Dermis blood vessel endothelial cell (primary cell): ENCODE data around the gene TTLL6. TPM values are rescaled to one million over a fixed set of nuclear protein-coding genes. Genes with fewer than 3 reads are reported as not detected.
"Not testable (repeated sequence)": the region's sequence is repeated elsewhere in the genome, so short reads cannot be mapped to it uniquely, and the experiment has no call there.

Experiments used
- DNase-seq: peaks from one replicate; pipeline ENCODE4 v3.0.0; 2010
- total RNA-seq: library from RNA; depleted of rRNA; stranded (reverse); fragments of >200 nt; gene quantifications from 2 replicates; pipeline ENCODE4 v1.2.3, GENCODE V29; 2014

TTLL6 gene
- not detected in 2 replicates for total RNA-seq

DNA sequence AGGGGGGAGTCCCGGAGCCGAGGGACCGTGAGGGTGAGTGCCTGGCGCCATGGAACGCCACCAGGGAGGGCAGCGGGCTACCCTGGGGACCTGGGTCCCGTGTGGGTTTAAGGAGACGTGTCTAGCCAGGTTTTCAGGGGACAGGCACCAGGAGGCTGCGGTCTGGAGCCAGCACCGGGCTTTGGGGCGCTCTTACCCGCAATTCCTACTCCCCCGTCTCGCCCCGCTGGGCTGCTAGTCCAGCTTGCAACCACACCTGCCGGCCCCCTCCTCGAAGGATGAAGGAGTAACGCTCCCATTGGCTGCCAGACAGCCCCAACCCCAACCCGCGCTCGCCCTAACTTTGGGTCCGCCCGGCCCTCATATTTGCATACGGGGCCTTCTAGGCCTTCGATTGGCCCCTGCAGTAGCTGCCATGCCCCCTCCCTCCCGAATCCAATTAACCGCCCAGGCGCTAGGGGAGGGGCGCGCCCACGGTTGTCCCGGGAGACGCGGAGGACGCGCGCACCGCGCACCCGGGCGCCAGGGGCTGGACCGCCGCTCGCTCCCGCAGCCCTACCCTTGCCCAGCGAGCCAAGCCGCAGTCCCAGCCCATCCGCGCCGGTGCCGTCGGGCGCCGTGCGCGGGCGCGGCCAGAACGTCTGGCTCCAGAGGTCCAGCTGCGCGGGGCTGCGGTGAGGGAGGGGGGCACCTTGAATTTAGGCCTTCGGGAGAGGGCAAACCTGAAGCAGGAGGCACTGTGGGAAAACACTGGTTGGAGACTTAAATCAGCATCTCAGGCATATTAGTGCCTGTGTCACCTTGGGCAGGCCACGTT is at the start of gene TTLL6:
Gene TTLL6, minus strand, starts transcription at position 456 of the 817 bp plus-strand sequence. Its CDS starts 157 bp downstream, at position 299.
- DNase-seq = peak; percentile 80

DNA sequence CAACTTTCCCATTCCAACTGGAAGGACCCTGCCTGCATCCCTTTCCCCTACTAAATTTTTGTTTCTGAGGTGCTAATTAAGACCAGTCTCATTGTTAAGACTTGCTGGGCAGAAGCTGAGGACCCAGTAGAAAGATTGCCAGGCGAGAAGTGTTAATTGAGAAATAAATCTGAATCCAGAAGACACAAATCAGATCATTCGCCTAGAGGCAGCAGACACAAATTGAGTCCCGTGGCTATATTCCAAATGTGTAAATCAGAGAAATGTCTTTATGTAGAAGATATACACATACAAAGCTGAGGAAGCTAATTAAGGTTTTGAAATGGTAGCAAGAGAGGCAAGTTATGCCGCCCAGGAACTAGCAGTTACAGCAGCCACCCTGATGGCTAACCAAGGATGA is 43.4 kb upstream of the TTLL6 start:
- no peak for DNase-seq

DNA sequence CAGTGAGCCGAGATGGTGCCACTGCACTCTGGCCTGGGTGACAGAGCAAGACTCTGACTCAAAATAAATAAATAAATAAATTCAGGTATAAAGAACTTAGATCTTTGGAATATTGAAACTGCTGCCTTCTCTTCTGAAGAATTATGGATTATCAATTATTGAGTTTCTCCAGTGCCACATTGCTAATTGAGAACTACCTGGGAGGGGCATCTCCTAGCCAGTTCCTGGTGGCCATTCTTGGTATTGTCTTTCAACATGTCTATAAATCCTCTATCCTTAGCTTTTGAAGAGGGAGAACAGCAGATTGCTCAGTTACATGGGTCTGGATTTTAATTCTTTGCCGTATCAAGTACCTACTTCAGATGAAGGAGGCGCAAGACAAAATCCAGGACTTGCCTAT is 43.0 kb upstream of the TTLL6 start:
- DNase-seq = no peak

DNA sequence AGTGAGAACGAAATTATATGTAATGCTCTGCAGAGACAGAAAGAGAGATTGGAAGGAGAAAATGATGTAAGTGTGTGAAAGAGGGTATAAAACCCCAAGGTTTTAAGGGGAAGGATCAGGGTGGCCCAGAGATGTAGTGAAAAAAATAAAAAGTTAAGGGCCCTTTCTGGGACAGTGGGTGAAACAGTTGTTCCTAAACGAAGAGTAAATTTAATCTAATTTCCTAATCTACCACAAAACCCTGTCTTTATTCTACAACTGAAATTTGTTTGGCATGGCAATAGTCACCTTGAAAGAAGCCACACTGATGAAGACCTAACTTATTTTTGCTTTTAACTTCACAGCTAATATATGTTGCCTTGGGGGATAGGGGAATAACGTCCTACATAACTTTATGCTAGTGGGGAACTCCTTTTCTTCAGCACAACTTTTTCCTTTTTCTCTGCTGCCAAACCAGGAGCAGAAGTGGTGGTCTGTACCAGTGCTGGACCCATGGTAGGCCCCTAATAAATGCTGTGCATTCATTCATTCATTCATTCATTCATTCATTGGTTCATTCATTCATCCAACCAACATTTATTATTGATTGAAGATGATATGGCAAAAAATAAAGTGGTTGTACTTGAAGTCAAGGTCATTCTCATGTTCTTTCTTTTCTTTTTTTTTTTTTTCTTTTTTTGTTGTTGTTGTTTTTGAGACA is 39.2 kb upstream of the TTLL6 start:
- DNase-seq = no peak

DNA sequence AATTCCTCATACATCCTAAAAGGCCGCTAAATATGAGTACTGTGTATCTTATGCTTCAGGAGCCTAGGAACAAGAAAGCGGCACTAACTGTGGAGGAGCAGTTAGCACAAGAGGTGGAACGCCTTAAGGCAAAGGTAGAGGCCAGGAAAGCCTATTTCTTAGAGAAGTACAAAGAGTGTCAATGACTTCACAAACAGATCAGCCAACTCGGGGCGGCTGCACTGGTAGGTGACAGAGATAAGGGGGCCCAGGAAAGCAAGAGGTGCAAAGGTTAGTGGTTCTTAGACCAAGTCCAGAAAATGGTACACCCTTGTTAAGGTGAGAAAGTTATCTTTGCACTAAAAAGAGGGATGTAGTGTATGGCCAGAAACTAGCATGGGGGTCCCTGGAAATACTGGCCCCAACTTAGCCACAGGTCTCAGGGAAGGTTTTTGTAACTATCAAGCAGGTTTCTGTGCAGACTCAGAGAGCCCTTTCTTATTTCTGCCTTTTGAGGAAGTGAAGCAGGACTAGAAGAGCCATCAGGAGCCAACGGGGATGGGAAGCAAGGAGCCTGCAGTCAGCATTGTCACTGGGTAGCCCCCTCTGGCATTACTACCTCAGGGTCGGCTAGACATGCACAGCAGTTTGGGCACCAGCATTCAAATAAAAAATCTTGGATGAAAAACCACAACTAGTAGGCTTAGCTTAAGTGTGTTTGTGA is 37.9 kb upstream of the TTLL6 start:
- no peak for DNase-seq

DNA sequence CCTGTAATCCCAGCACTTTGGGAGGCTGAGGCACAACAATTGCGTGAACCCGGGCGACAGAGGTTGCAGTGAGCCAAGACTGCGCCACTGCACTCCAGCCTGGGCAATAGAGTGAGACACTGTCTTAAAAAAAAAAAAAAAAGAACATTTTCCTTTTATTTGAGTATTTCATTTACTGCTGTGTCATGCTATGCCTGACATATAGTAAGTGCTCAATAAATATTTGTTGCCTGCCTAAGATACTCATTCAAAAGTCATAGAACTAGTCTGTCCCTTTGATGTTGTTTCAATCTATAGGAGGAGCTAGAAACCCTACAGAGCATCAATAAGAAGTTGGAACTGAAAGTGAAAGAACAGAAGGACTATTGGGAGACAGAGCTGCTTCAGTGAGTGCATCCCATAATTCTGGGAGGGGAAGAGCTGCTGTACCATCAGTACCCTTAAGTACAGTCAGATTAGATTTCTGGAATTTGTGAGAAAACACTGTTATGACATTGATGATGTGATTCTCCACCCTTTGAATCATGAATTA is 33.8 kb upstream of the TTLL6 start:
- no peak for DNase-seq

DNA sequence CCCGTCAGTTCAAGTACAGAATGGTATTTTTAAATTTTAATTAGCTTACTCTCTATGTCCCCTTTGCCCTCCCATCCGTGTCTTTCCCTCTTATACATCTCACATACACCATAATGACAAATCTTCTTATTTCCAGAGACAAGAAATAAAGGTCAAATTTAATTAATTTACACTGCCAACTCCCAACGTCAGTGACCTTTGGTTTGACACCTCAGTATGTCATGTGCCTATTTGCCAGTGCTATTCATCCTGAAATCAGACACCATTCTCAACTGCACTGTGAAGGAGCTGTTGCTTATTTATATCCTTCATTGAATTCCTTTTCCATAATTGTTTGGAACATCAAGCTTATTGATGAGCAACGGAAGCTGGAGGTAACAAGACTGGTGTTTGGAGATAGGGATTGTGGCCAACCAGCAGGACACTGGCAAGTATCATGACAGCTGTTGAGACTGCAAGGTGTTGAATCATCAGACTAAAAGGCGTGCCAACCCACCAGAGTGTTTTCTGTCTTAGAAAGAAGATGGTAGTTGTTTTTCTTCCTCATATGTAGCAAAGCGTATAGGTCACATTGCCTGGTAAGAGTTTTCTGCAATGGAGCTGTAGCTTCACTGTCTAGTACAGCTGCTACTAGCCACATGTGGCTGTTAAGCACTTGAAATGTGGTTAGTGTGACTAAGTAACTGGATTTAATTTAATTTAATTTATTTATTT is 26.3 kb upstream of the TTLL6 start:
- peak; percentile 10 for DNase-seq

DNA sequence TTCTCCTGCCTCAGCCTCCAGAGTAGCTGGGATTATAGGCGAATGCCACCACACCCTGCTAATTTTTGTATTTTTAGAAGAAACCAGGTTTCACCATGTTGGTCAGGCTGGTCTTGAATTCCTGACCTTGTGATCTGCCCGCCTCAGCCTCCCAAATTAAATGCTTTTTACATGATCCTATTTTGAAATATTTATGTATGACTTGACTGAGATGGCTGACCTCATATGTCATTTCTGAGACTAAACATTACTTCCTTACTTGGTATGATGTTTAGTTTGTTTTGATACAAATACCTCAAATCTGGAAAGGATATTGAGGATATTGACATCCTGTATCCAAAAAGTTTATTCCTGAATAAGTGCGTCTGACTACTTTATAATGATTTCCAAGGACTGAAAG is 25.7 kb upstream of the TTLL6 start:
- DNase-seq = peak; percentile 13

DNA sequence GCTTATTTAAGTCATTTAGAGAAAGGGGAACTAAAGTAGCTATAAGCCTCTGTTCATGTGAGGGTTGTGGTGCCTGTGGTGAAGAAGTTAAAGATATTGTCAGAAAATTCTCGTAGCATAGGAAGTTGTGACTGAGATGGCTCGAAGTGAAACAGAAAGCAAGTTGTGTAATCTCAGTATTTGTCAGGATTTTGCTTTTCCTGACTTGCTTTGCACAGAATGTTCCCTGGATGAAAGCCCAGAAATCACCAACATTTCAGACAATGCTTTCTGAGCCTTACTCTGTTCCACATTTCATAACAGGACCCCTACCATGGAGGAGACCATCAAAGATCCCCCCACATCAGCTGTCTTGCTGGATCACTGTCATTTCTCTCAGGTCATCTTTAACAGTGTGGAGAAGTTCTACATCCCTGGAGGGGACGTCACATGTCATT is 24.4 kb upstream of the TTLL6 start:
- DNase-seq = peak; percentile 74

DNA sequence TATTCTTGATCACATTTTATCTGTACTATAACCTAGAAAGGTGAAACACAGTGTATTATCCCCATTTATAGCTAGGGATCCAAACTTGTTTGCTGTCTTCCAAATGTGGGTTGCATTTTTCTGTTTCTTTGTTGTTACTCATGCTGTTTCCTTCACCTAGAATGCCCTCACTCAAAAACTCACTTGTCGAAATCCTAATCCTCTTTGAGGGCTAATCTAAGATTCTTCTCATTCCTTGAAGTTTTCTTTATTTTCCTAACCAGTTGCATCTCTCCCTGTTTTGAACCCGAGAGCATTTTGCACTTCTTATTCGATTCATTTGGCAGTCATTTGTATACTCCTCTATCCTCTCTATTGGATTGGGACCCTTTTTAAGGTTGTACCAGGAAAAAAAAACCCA is 23.4 kb upstream of the TTLL6 start:
- DNase-seq = no peak

DNA sequence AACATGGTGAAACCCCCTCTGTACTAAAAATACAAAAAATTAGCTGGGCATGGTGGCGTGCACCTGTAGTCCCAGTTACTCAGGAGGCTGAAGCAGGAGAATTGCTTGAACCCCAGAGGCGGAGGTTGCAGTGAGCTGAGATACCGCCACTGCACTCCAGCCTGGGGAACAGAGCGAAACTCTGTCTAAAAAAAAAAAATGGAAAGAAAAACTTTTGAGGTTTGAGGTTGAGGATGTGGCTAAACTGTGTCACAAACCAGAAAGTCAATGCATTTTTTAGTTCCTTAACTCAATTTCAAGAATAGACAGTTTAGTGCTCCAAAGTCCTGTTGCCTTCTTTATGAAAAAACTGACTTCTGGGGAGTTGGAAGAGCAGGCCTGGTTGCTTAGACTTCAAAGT is 20.4 kb upstream of the TTLL6 start:
- not testable (repeated sequence) for DNase-seq

DNA sequence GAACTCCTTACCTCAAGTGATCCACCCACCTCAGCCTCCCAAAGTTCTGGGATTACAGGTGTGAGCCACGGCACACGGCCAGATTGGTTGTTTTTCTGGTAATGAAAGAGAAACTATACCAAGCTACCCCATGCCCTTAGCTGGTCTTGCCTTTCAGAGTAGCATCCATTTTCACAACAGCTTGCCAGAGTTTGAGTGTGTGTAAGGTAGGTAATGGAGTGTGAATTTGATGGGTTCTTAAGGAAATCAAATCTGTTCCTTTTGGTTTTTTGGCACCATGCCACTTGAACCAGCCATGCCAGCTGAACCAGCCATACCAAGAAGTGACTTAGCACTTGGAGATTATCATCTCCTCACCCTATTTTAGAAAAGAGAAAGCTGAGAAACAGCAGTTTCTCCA is 18.9 kb upstream of the TTLL6 start:
- no peak for DNase-seq

DNA sequence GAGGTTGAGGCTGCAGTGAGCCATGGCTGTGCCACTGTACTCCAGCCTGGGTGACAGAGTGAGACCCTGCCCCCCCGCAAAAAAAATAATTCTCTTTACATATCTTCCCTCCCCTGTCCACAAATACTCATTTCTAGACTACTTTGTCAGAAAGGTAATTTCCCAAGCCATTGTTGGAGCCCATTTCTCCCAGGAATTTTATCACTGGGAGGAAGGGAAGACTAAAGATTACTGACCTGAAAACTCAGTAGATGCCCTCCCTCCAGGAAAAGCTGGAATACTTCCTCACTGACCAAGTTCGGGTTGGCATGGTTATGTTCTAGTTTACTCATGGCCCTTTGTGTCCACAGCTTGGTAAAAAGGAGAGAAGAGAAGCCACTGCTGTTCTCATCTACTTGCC is 17.9 kb upstream of the TTLL6 start:
- no peak for DNase-seq

DNA sequence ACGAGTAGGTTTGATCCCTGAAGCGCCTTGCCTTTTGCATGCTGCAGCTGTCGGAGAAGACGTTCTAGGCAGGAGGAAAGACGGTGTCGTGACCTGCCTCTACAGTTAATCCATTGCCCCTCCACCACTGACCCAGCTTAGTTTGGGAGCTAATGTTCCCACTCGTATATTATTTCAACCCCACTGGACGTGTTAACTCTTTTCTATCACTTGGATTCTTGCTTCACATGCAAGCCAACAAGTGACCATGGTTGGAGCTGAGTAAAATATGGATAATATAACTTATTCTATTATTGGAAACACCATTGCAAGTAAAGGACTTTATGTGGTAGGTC is 14.5 kb upstream of the TTLL6 start:
- no peak for DNase-seq

DNA sequence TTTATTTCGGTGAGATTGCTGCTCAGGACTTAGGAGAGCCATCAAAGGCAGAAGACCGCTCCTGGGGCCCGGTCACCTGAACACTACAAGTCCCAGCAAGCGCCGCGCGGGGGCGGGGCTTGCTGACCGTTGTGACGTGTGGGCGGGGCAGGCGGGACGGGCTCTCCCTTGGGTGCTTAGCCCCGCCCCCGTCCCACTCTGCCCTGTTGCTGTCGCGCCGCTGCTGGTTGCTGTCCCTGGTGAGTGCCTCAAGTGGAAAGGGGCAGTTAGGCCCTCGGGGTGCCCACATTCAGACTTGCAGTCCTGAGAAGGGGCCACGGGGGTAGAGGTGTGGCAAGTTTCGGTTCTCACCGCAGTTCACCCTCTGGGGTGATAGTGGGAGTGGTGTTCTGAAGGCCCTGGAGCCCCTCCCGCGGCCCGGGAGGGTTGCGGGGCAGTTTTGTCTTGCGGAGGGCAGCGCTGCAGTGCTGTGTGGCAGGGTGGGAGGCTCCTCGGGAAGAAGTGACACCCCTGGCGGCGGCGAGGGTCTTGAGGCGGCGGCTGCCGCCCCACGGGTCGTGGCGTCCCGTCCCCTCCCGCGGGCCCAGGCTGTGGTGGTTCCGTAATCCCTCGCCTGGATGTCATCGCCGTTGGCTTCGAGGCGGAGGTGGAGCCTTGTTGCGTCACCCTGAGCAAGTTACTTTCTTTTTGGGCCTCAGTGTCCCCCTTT is 14.0 kb upstream of the TTLL6 start, which contains the start of gene CALCOCO2:
Gene CALCOCO2, plus strand, starts transcription at position 196 of the 709 bp plus-strand sequence. CDS start 10,673 bp downstream, outside the sequence.
- peak; percentile 95 for DNase-seq

DNA sequence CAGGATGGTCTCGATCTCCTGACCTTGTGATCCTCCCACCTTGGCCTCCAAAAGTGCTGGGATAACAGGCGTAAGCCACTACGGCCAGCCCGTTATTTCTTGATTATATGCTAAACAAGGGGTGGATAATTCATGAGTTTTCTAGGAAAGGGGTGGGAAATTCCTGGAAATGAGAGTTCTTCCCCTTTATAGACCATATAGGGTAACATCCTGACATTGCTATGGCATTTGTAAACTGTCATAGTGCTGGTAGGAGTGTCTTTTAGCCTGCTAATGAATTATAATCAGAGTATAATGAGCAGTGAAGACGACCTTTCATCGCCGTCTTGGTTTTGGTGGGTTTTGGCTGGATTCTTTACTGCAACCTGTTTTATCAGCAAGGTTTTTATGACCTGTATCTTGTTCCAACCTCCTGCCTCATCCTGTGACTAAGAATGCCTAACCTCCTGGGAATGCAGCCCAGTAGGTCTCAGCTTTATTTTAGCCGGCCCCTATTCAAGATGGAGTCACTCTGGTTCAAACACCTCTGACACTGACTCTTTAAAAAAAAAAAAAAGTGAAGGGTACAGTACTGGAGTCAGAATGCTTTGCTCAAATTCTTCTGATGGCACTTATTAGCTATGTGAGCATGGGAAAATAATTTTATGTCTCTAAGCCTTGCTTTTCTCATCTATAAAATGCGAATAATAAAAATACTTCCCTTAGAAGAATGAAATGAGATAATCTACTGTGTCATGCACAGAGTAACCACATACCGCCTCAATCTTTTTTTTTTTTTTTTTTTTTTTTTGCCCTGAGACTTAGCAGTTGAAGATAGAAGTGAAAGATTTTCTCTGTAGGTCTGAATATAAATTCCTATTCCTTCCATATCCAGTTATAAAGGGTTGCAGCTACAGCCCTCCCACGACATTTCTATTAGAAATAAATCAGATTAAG is 8.7 kb upstream of the TTLL6 start:
- DNase-seq = no peak

DNA sequence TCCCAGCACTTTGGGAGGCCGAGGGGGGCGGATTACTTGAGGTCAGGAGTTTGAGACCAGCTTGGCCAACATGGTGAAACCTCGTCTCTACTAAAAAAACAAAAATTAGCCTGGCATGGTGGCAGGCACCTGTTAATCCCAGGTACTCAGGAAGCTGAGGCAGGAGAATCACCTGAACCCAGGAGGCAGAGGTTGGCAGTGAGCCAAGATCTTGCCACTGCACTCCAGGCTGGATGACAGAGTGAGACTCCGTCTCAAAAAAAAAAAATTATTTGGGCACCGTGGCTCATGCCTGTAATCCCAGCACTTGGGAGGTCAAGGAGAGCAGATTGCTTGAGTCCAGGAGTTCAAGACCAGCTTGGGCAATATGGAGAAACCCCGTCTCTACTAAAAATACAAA is 3.9 kb upstream of the TTLL6 start:
- DNase-seq = not testable (repeated sequence)

DNA sequence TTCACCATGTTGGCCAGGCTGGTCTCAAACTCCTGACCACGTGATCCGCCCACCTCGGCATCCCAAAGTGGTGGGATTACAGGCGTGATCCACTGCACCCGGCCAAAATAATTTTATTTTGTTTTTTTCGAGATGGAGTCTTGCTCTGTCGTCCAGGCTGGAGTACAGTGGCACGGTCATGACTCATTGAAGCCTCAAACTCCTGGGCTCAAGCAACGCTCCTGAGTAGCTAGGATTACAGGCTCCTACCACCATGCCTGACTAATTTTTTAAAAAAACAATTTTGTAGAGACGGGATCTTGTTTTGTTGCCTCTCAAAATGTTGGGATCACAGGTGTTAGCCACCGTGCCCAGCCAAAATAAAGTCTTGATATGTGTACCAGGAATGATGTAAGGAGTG is 2.4 kb upstream of the TTLL6 start:
- no peak for DNase-seq

DNA sequence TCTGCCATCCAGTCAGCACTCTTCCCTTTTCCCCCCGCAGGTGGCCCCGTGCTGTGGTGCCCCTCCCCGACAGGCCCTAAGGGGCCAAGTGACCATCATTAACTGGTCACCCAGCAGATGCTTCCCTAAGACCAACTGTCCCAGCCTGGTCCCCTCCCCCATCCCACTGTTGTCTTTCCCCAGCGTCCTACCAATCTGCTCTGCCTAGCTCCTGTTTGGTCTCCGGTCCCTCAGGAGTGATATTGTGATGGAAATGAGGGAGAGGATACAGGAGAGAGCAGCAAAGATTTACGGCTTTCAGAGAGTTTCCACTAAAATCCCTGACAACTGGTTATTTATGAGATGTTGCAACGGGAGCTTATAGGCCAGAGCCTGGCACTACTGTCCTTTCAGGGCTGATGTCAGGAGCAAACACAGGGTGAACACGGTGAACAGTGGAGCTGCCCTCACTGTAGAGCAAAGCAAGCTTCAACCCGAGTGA is 1.4 kb upstream of the TTLL6 start:
- no peak for DNase-seq

DNA sequence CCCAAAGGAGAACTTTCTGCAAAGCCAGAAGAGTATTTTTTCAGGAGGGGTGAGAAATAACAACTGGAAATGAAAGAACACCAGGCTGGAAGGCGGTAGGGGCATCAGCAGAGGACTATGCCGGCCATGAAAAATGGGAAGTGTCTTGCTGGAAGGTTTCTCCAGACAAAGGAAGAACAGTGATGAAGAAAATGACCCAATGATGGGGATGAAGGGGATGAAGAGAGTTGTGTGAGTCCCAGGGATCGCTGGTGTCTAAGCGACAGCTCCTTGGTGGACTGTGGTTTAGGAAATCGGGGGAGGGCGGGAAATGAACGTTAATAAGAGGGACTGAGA is 623 bp downstream of the TTLL6 start:
- DNase-seq = no peak

DNA sequence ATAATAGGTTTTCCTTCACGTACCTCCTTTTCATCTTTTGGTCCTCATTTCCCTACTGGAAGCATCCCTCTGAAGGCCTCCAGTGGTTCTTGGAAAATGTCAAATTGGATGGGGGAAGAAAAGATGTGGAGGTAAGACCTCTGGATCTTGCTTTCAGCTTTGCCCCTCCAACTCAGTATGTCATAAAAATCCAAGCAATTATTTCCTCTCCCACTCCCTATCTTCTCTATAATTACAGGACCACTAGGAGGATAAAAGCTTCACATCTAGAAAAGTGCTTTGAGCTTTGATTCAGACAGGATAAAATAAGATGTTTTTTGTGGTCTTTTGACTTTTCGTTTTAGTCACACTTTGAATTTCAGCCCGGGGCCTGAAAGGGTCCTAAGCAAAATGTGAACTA is 1.7 kb downstream of the TTLL6 start:
- no peak for DNase-seq
